HG03097 (cell line): ENCODE results near the gene ZDHHC17.

Source experiments
- ATAC-seq: cut with Tn5 transposase; IDR thresholded peaks from one replicate; pipeline ENCODE4 v1.9.1; 2021; ENCODE audit not compliant: unreplicated experiment, low FRiP score

ZDHHC17 gene

GRCh38 chr12:76810671-76811419 is 46.9 kb downstream of the ZDHHC17 start:
- no peak for ATAC-seq

- no peak for ATAC-seq
Measured at GRCh38 chr12:76811976-76812375, 48.1 kb downstream of the ZDHHC17 start.

- no peak for ATAC-seq
Measured at GRCh38 chr12:76813265-76813664, 49.4 kb downstream of the ZDHHC17 start.

- ATAC-seq: no peak
Measured at GRCh38 chr12:76813972-76814371, 50.1 kb downstream of the ZDHHC17 start.

- no peak for ATAC-seq
Measured at GRCh38 chr12:76820888-76821482, 57.1 kb downstream of the ZDHHC17 start.

- no peak for ATAC-seq
Measured at GRCh38 chr12:76830436-76830835, 66.5 kb downstream of the ZDHHC17 start.

GRCh38 chr12:76836633-76837032 is 72.7 kb downstream of the ZDHHC17 start:
- ATAC-seq: no peak

GRCh38 chr12:76847260-76847659 is 83.3 kb downstream of the ZDHHC17 start:
- no peak for ATAC-seq

- no peak for ATAC-seq
Measured at GRCh38 chr12:76848132-76848531, 84.2 kb downstream of the ZDHHC17 start.

- ATAC-seq: no peak
Measured at GRCh38 chr12:76852106-76852505, 88.2 kb downstream of the ZDHHC17 start.

- ATAC-seq: no peak
Measured at GRCh38 chr12:76855271-76855670, 91.4 kb downstream of the ZDHHC17 start.

- ATAC-seq: no peak
Measured at GRCh38 chr12:76856018-76856644, 92.2 kb downstream of the ZDHHC17 start.

GRCh38 chr12:76859611-76860010 is 95.7 kb downstream of the ZDHHC17 start:
- no peak for ATAC-seq

GRCh38 chr12:76860256-76860655 is 96.3 kb downstream of the ZDHHC17 start:
- ATAC-seq: no peak

GRCh38 chr12:76863005-76863670 is 99.2 kb downstream of the ZDHHC17 start:
- ATAC-seq: no peak

GRCh38 chr12:76863837-76864236 is 99.9 kb downstream of the ZDHHC17 start:
- ATAC-seq: no peak

GRCh38 chr12:76864791-76865400 is 101.0 kb downstream of the ZDHHC17 start:
- peak; percentile 67 for ATAC-seq

GRCh38 chr12:76866151-76866567 is 102.2 kb downstream of the ZDHHC17 start:
- ATAC-seq: no peak

- no peak for ATAC-seq
Measured at GRCh38 chr12:76866726-76867125, 102.8 kb downstream of the ZDHHC17 start.

- no peak for ATAC-seq
Measured at GRCh38 chr12:76871082-76871481, 107.2 kb downstream of the ZDHHC17 start.

GRCh38 chr12:76871742-76872141 is 107.8 kb downstream of the ZDHHC17 start:
- no peak for ATAC-seq
